Peyer's patch (tissue), 4 donors: ENCODE data around the gene LIPK.

Experiments used
- CTCF ChIP-seq, 6 experiments: fragments of 450-650 bp in 4 of 6; fragments of 200-600 bp in 2 of 6; sonication (generic) in 1 of 6; IDR thresholded peaks; one replicate each; pipeline ENCODE4 v1.5.1; 2017 to 2019; ENCODE audit warnings: antibody characterized with exemption in 6 of 6, mild to moderate bottlenecking in 3 of 6, moderate library complexity in 1 of 6
- POLR2A ChIP-seq, 2 donors: fragments of 450-650 bp; IDR thresholded peaks; one replicate each; pipeline ENCODE4 v1.5.1; 2017; ENCODE audit warnings: antibody characterized with exemption in 2 of 2, mild to moderate bottlenecking in 2 of 2, moderate library complexity in 2 of 2

- TF ChIP-seq POLR2A (IDR thresholded peaks at IDR 0.05): no peak
- TF ChIP-seq CTCF (IDR thresholded peaks at IDR 0.05): no peak
Measured at GRCh38 chr10:88745633-88746032, 39.6 kb downstream of the LIPK start.
